GM12878 (cell line): ENCODE measurements around the gene TRIM38. TPM values are rescaled to one million over a fixed set of nuclear protein-coding genes. Genes with fewer than 3 reads are reported as not detected.

Experiments
- ATAC-seq: fragments of 200-7000 bp; cut with Tn5 transposase; 3 replicates; pipeline ENCODE4 v1.9.1; 2020; ENCODE audit warnings: mild to moderate bottlenecking, moderate library complexity
- BruUV-seq: library from RNA; stranded (reverse); fragments of 400-500 nt; replicated peaks from 2 replicates; lab custom pipeline; 2021; lab: Mats Ljungman, UMichigan
- CTCF ChIA-PET: fragments of 300-600 bp; sonication (Branson Sonifier 250); formaldehyde crosslinking; extraction: SDS; loops from one replicate; lab custom pipeline; 2021; ENCODE audit warnings: inconsistent platforms; lab: Yijun Ruan, JAX
- POLR2A ChIA-PET: fragments of 350-600 bp; formaldehyde crosslinking; extraction: SDS; loops from one replicate; lab custom pipeline; 2021; ENCODE audit warnings: inconsistent platforms; lab: Charles Lee
- RAD21 ChIA-PET: fragments of 300-600 bp; sonication (Branson Sonifier 250); formaldehyde crosslinking; loops from one replicate; lab custom pipeline; 2023; ENCODE audit warnings: antibody characterized with exemption; ENCODE audit not compliant: unreplicated experiment; lab: Charles Lee
- SMC1A ChIA-PET: fragments of 300-600 bp; sonication (Branson Sonifier 250); formaldehyde crosslinking; loops from one replicate; lab custom pipeline; 2023; ENCODE audit not compliant: unreplicated experiment, uncharacterized antibody; lab: Charles Lee
- DNase-seq: peaks from one replicate; pipeline ENCODE4 v3.0.0-alpha.2; 2011; ENCODE audit warnings: low read depth, low spot score
- FAIRE-seq: peaks from 3 replicates; lab custom pipeline; 2011; peaks lifted over from hg19 to GRCh38; lab: Jason Lieb, UNC
- H2AFZ ChIP-seq: 2 replicates; pipeline ENCODE4 v1.6.0; 2011; ENCODE audit warnings: low read depth, low read length, control low read depth; ENCODE audit not compliant: control insufficient read depth
- H3K27ac ChIP-seq: 2 replicates; pipeline ENCODE4 v1.5.1; 2011; ENCODE audit warnings: control low read depth; ENCODE audit not compliant: control insufficient read depth, insufficient read depth
- H3K27me3 ChIP-seq, 2 experiments: replicated peaks in 1 of 2; 2 replicates each; pipeline versions ENCODE4 v1.6.0 to v1.6.1; 2011; ENCODE audit warnings: low read length in 1 of 2; ENCODE audit not compliant: control insufficient read depth in 2 of 2, insufficient read depth in 2 of 2
- H3K36me3 ChIP-seq, 2 experiments: 2 replicates each; pipeline ENCODE4 v1.5.1; 2011; ENCODE audit warnings: low read length in 1 of 2; ENCODE audit not compliant: control insufficient read depth in 2 of 2, insufficient read depth in 2 of 2
- H3K4me1 ChIP-seq: 2 replicates; pipeline ENCODE4 v1.6.1; 2011; ENCODE audit warnings: mild to moderate bottlenecking, low read length, moderate library complexity, mixed read lengths; ENCODE audit not compliant: control insufficient read depth, insufficient read depth
- H3K4me2 ChIP-seq: 2 replicates; pipeline ENCODE4 v1.6.0; 2011; ENCODE audit warnings: control low read depth; ENCODE audit not compliant: control insufficient read depth, insufficient read depth
- H3K4me3 ChIP-seq: fragments of 200-600 bp; sonication (generic); 2 replicates; pipeline ENCODE4 v1.5.1; 2016
- H3K79me2 ChIP-seq: 2 replicates; pipeline ENCODE4 v1.6.0; 2011; ENCODE audit warnings: low read length; ENCODE audit not compliant: control insufficient read depth, insufficient read depth
- H3K9ac ChIP-seq: 2 replicates; pipeline ENCODE4 v1.8.0; 2011; ENCODE audit warnings: low read length, control low read depth, mixed read lengths; ENCODE audit not compliant: control insufficient read depth, insufficient read depth
- H3K9me3 ChIP-seq: replicated peaks from 3 replicates; pipeline ENCODE4 v1.5.1; 2011; ENCODE audit warnings: mild to moderate bottlenecking, low read length; ENCODE audit not compliant: control insufficient read depth, insufficient read depth
- H4K20me1 ChIP-seq: 2 replicates; pipeline ENCODE4 v1.6.0; 2011; ENCODE audit not compliant: control insufficient read depth, insufficient read depth
- DPF2 ChIP-seq: fragments of 450-650 bp; IDR thresholded peaks from 2 replicates; pipeline ENCODE4 v1.6.1; 2017; ENCODE audit warnings: mild to moderate bottlenecking
- ELK1 ChIP-seq: IDR thresholded peaks from 2 replicates; pipeline ENCODE4 v1.6.1; 2012; ENCODE audit warnings: low read depth, low read length, improper control_type of control experiment
- MEF2A ChIP-seq: IDR thresholded peaks from 2 replicates; pipeline ENCODE4 v1.6.1; 2011; ENCODE audit warnings: low read depth, mild to moderate bottlenecking, low read length, moderate library complexity; ENCODE audit not compliant: insufficient read depth
- NBN ChIP-seq: fragments of 450-650 bp; IDR thresholded peaks from 2 replicates; pipeline ENCODE4 v1.6.1; 2016
- PKNOX1 ChIP-seq: fragments of 450-650 bp; IDR thresholded peaks from 2 replicates; pipeline ENCODE4 v1.6.1; 2016; ENCODE audit warnings: mild to moderate bottlenecking
- PRDM15 ChIP-seq: fragments of 450-650 bp; formaldehyde crosslinking; IDR thresholded peaks from 2 replicates; pipeline ENCODE4 v1.4.0; 2020; ENCODE audit warnings: mild to moderate bottlenecking, moderate library complexity
- SREBF2 ChIP-seq: IDR thresholded peaks from 2 replicates; pipeline ENCODE4 v1.6.1; 2012; ENCODE audit warnings: mild to moderate bottlenecking, low read length
- WGBS: methylation state at CpG from one replicate; pipeline ENCODE4 v1.1.6; 2016; ENCODE audit warnings: low lambda C conversion rate; ENCODE audit not compliant: insufficient replicate concordance, insufficient coverage; ENCODE audit errors: missing lambda C conversion rate; 5-methylcytosine and 5-hydroxymethylcytosine counted together
- in situ Hi-C: fragments of 300-500 bp; cut with MboI; formaldehyde crosslinking; loops from 9 replicates; pipeline ENCODE4 v1.14.3; 2018; ENCODE audit warnings: mixed read lengths
- intact Hi-C: fragments of 100-400 bp; cut with micrococcal nuclease; formaldehyde crosslinking; loops from one replicate; pipeline ENCODE4 v1.14.2; 2022; ENCODE audit not compliant: unreplicated experiment
- polyA plus RNA-seq, 11 experiments: library from polyadenylated mRNA; depleted of rRNA in 4 of 11; unstranded in 6 of 11; stranded (reverse) in 5 of 11; fragments of >200 nt; fragmentation: Nextera tagmentation in 4 of 11; fragmentation: Illumina TruSeq in 1 of 11; extraction: Ambion mirVana in 4 of 11; extraction: Trizol in 1 of 11; gene quantifications; 1 replicate in 1 of 11; 2 replicates in 10 of 11; pipeline versions ENCODE4 v1.2.1 to v1.2.3, GENCODE V29; 2011 to 2016; ENCODE audit warnings: inconsistent platforms in 2 of 11, missing spikeins in 2 of 11, low read depth in 1 of 11
- total RNA-seq, 4 experiments: library from RNA; depleted of rRNA in 3 of 4; stranded (reverse); fragments of >200 nt in 3 of 4; fragmentation: Illumina TruSeq in 1 of 4; extraction: Trizol in 1 of 4; gene quantifications; 2 replicates each; pipeline versions ENCODE4 v1.2.1 to v1.2.3, GENCODE V29; 2013 to 2021
- TF ChIP-seq, protein P1 (sequence below): IDR thresholded peaks from 2 replicates; pipeline ENCODE4 v1.6.1; 2011; ENCODE audit warnings: low read depth, low read length, improper control_type of control experiment, borderline replicate concordance

The TRIM38 gene
- total and polyA plus RNA-seq, 10 of the 15 experiments (the other 5 are each of a cell fraction or from before 2014, with no cell fraction given), result 4.5 to 14.7 (median 11.1) TPM

- no peak for TF ChIP-seq MEF2A
- no peak for TF ChIP-seq PKNOX1
- no peak for TF ChIP-seq NBN
- TF ChIP-seq ELK1, result no peak
- TF ChIP-seq SREBF2, result no peak
Observed at GRCh38 chr6:25927178-25927577, 35.4 kb upstream of the TRIM38 start (continued).

DNA sequence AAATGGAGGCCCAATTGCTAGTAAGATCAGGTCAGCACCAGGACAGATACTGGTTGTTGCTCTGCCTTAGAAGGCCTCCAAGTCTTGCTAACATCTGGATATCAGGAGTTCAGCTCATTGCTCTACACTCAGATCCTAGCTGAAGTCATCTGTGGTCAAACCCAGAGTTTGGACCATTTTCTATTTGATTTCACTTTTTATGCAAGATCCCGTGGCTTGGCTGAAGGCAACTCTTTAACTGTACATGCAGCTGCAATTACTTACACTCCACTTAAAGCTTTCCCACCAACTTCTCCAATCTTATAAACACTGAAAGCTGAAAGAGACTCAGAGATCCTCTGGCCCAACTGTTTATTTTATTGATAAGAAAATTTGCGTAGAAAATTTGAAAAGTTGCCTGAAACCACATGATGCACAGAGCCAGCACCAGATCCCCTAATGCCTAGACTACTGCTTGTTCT lies 34.8 kb upstream of the TRIM38 start:
- POLR2A ChIA-PET, result no interaction called here
- intact Hi-C loops, result no loop called here
- H3K4me2 ChIP-seq, result no peak overlapping the region
- SMC1A ChIA-PET, result interaction anchor here (0.9 to 1.4 kb wide), 3 partner anchors 13 to 17 kb away, joined by 3 to 4 read pairs (median 3); no protein-coding TSS in a partner anchor
- BruUV-seq, result no TSS peak
- CTCF ChIA-PET, result interaction anchor here (1.0 to 1.5 kb wide), 3 partner anchors 49 to 76 kb away, joined by 3 to 9 read pairs (median 4); no protein-coding TSS in a partner anchor
- H3K36me3 ChIP-seq, result no peaks in the 10 kb centered on the region
- H3K79me2 ChIP-seq, result no peaks in the 10 kb centered on the region
- H3K4me3 ChIP-seq, result no peak overlapping the region
- H3K4me1 ChIP-seq, result no peaks in the 10 kb centered on the region
- in situ Hi-C loops, result loop anchor here (25.0 kb wide), 1 partner anchor 665 kb away; no protein-coding TSS in a partner anchor
- no peak for DNase-seq
- RAD21 ChIA-PET, result interaction anchor here (0.6 kb wide), 1 partner anchor 49 kb away, joined by 4 read pairs; no protein-coding TSS in a partner anchor
- WGBS, result 39% methylated on average over 2 of the region's 2 CpGs
- TF ChIP-seq, protein P1, sequence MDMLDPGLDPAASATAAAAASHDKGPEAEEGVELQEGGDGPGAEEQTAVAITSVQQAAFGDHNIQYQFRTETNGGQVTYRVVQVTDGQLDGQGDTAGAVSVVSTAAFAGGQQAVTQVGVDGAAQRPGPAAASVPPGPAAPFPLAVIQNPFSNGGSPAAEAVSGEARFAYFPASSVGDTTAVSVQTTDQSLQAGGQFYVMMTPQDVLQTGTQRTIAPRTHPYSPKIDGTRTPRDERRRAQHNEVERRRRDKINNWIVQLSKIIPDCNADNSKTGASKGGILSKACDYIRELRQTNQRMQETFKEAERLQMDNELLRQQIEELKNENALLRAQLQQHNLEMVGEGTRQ, result no peak
- no peak for TF ChIP-seq PRDM15 (CRISPR knock-in tag)
- TF ChIP-seq DPF2, result no peak
- TF ChIP-seq, all 136 proteins: peak for 0
- ATAC-seq (no peak), FAIRE-seq (no peak)
- Histone ChIP-seq H3K27ac (no peak overlapping the region), H4K20me1 (no peaks in the 10 kb centered on the region), H3K9ac (no peak overlapping the region), H3K9me3 (no peaks in the 10 kb centered on the region), H3K27me3 (no peaks in the 10 kb centered on the region; a peak in 2 of 4 replicates), H2AFZ (no peak overlapping the region)
